GM18508 (cell line): ENCODE data around the gene OCIAD1.
"Not testable (repeated sequence)": the region's sequence is repeated elsewhere in the genome, so short reads cannot be mapped to it uniquely, and the experiment has no call there.

Experiments
- ATAC-seq: cut with Tn5 transposase; IDR thresholded peaks from one replicate; pipeline ENCODE4 v1.9.1; 2021; ENCODE audit warnings: moderate number of reproducible peaks; ENCODE audit not compliant: insufficient read depth, unreplicated experiment

Gene OCIAD1

GRCh38 chr4:48816297-48816696 is 14.6 kb upstream of the OCIAD1 start:
- ATAC-seq: not testable (repeated sequence)

- no peak for ATAC-seq
Observed at GRCh38 chr4:48816971-48817370, 13.9 kb upstream of the OCIAD1 start.

GRCh38 chr4:48821431-48821830 is 9.5 kb upstream of the OCIAD1 start:
- not testable (repeated sequence) for ATAC-seq

- ATAC-seq: no peak
Observed at GRCh38 chr4:48827622-48828021, 3.3 kb upstream of the OCIAD1 start.

GRCh38 chr4:48831532-48832030 is 693 bp downstream of the OCIAD1 start:
- no peak for ATAC-seq

- no peak for ATAC-seq
Observed at GRCh38 chr4:48832571-48832970, 1.7 kb downstream of the OCIAD1 start.

GRCh38 chr4:48836658-48837057 is 5.8 kb downstream of the OCIAD1 start:
- ATAC-seq: no peak

GRCh38 chr4:48841045-48841827 is 10.3 kb downstream of the OCIAD1 start:
- no peak for ATAC-seq

GRCh38 chr4:48844843-48845242 is 14.0 kb downstream of the OCIAD1 start:
- ATAC-seq: no peak

- ATAC-seq: not testable (repeated sequence)
Observed at GRCh38 chr4:48848799-48849198, 17.9 kb downstream of the OCIAD1 start.

- no peak for ATAC-seq
Observed at GRCh38 chr4:48851651-48852050, 20.8 kb downstream of the OCIAD1 start.

- ATAC-seq: no peak
Observed at GRCh38 chr4:48853604-48854394, 22.9 kb downstream of the OCIAD1 start.

- ATAC-seq: no peak
Observed at GRCh38 chr4:48854395-48854683, 23.5 kb downstream of the OCIAD1 start.

- ATAC-seq: no peak
Observed at GRCh38 chr4:48854982-48855381, 24.1 kb downstream of the OCIAD1 start.

- no peak for ATAC-seq
Observed at GRCh38 chr4:48858130-48858529, 27.2 kb downstream of the OCIAD1 start.

GRCh38 chr4:48862038-48862437 is 31.1 kb downstream of the OCIAD1 start:
- ATAC-seq: no peak

- ATAC-seq: no peak
Observed at GRCh38 chr4:48862661-48863060, 31.8 kb downstream of the OCIAD1 start.

- ATAC-seq: no peak
Observed at GRCh38 chr4:48863728-48864127, 32.8 kb downstream of the OCIAD1 start.

GRCh38 chr4:48864696-48865095 is 33.8 kb downstream of the OCIAD1 start:
- ATAC-seq: not testable (repeated sequence)

- ATAC-seq: no peak
Observed at GRCh38 chr4:48877827-48878535, 47.1 kb downstream of the OCIAD1 start.
